GM10847 (cell line): ENCODE data around the gene POLR2A.

Experiments used
- POLR2A ChIP-seq: IDR thresholded peaks from 2 replicates; pipeline ENCODE4 v1.6.1; 2011; ENCODE audit not compliant: insufficient read length; ENCODE audit errors: extremely low read depth

POLR2A gene

GRCh38 chr17:7490144-7490543, 6.0 kb downstream of the POLR2A start:
- TF ChIP-seq POLR2A, result no peak

- TF ChIP-seq POLR2A, result no peak
Observed at GRCh38 chr17:7491583-7491982, 7.4 kb downstream of the POLR2A start.

- no peak for TF ChIP-seq POLR2A
Observed at GRCh38 chr17:7493941-7494340, 9.8 kb downstream of the POLR2A start.

GRCh38 chr17:7495906-7496434, 11.8 kb downstream of the POLR2A start:
- no peak for TF ChIP-seq POLR2A

GRCh38 chr17:7496470-7497183, 12.5 kb downstream of the POLR2A start:
- no peak for TF ChIP-seq POLR2A

- TF ChIP-seq POLR2A, result no peak
Observed at GRCh38 chr17:7497228-7497627, 13.1 kb downstream of the POLR2A start.

GRCh38 chr17:7497636-7498035, 13.5 kb downstream of the POLR2A start:
- no peak for TF ChIP-seq POLR2A

- no peak for TF ChIP-seq POLR2A
Observed at GRCh38 chr17:7499161-7499560, 15.0 kb downstream of the POLR2A start.

GRCh38 chr17:7501729-7502128, 17.6 kb downstream of the POLR2A start:
- TF ChIP-seq POLR2A, result no peak

GRCh38 chr17:7502171-7502847, 18.1 kb downstream of the POLR2A start:
- TF ChIP-seq POLR2A, result no peak

GRCh38 chr17:7502987-7503386, 18.8 kb downstream of the POLR2A start:
- no peak for TF ChIP-seq POLR2A

- TF ChIP-seq POLR2A, result no peak
Observed at GRCh38 chr17:7503521-7503920, 19.4 kb downstream of the POLR2A start.

GRCh38 chr17:7508145-7508544, 24.0 kb downstream of the POLR2A start:
- TF ChIP-seq POLR2A, result no peak

- TF ChIP-seq POLR2A, result no peak
Observed at GRCh38 chr17:7508846-7509245, 24.7 kb downstream of the POLR2A start.

GRCh38 chr17:7509937-7510336, 25.8 kb downstream of the POLR2A start:
- TF ChIP-seq POLR2A, result no peak

- TF ChIP-seq POLR2A, result no peak
Observed at GRCh38 chr17:7511108-7511507, 26.9 kb downstream of the POLR2A start.
